Smooth muscle cell of trachea (primary cell): Measurements from ENCODE around the gene OR6C74. TPM values are rescaled to one million over a fixed set of nuclear protein-coding genes. Genes with fewer than 3 reads are reported as not detected.

Source experiments
- total RNA-seq: library from RNA; depleted of rRNA; stranded (reverse); fragments of >200 nt; gene quantifications from 2 replicates; pipeline ENCODE4 v1.2.1, GENCODE V29; 2014

Gene OR6C74
- total RNA-seq, result not detected in 2 replicates

DNA sequence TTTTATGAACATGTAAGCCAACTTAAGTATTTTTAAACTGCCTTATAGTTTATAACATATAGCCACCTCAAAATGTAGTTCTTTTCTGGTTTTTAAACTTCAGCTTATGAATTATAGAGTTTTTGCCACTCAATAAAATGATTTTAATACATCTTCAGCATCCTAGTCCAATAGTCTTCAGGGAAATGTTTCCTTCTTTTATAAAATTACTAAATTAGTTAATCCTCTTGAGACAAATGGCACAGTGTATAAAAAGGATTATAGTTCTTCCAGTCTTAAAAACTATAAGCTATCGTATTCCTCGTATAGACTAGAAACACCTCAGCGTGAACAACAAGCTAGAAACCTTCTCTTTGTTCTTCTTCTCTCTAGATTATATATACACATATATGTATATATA is at the start of gene OR6C74:
Gene OR6C74, plus strand, starts transcription at position 301 of the 400 bp plus-strand sequence. CDS start 2,679 bp downstream, outside the sequence.

DNA sequence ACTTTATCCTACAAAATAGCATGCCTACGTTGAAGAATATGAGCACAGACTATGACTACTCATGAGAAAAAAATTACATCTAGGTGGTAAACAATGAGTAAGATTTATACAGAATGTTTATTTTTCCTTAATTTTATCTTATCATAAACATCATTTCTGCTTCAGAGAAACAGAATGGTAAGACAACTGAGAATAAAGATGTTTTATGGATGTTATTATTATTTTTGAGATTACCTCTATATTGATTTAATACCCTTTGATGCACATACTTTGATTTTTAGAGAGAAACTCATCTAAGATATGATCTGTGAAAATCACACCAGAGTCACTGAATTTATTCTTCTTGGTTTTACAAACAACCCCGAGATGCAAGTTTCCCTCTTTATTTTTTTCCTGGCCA is 23.7 kb upstream of the OR6C74 start, which contains the start of gene OR10A7:
Gene OR10A7, plus strand, starts transcription at position 301 of the 400 bp plus-strand sequence. Its CDS starts 0 bp downstream, at position 301.

Other genes with a start within 250 kb of the OR6C74 start
- not detected in 2 replicates for gene NEUROD4, start 224.6 kb upstream of the OR6C74 start, total RNA-seq
- gene OR9K2, start 118.2 kb upstream of the OR6C74 start, total RNA-seq, result not detected in 2 replicates
- not detected in 2 replicates for gene OR10A7, start 23.6 kb upstream of the OR6C74 start, total RNA-seq
- gene OR6C6, start 52.0 kb downstream of the OR6C74 start, total RNA-seq, result not detected in 2 replicates
- not detected in 2 replicates for gene OR6C1, start 69.7 kb downstream of the OR6C74 start, total RNA-seq
- gene OR6C3, start 86.1 kb downstream of the OR6C74 start, total RNA-seq, result not detected in 2 replicates
- not detected in 2 replicates for gene OR6C75, start 118.4 kb downstream of the OR6C74 start, total RNA-seq
- gene OR6C65, start 155.9 kb downstream of the OR6C74 start, total RNA-seq, result not detected in 2 replicates
- not detected in 2 replicates for gene OR6C76, start 181.6 kb downstream of the OR6C74 start, total RNA-seq
- gene OR6C2, start 199.5 kb downstream of the OR6C74 start, total RNA-seq, result not detected in 2 replicates
- not detected in 2 replicates for gene OR6C70, start 225.5 kb downstream of the OR6C74 start, total RNA-seq
- not detected in 2 replicates for gene OR6C68, start 247.8 kb downstream of the OR6C74 start, total RNA-seq